Measurements from ENCODE around the gene SMIM17.

Gene SMIM17

GRCh38 chr19:56699552-56699951 is 56.6 kb downstream of the SMIM17 start:
- Histone ChIP-seq H3K27me3 (ENCODE audit: insufficient read depth, low read depth, severe bottlenecking) (peaks cover 17% of the 10 kb centered on the region), H3K36me3 (no peaks in the 10 kb centered on the region), H3K27ac (no peak overlapping the region), H3K9me3 (ENCODE audit: severe bottlenecking) (peaks cover 4% of the 10 kb centered on the region), H3K4me3 (ENCODE audit: low read depth, low read length) (no peak overlapping the region)
- DNase-seq: no peak
- TF ChIP-seq, protein P1, sequence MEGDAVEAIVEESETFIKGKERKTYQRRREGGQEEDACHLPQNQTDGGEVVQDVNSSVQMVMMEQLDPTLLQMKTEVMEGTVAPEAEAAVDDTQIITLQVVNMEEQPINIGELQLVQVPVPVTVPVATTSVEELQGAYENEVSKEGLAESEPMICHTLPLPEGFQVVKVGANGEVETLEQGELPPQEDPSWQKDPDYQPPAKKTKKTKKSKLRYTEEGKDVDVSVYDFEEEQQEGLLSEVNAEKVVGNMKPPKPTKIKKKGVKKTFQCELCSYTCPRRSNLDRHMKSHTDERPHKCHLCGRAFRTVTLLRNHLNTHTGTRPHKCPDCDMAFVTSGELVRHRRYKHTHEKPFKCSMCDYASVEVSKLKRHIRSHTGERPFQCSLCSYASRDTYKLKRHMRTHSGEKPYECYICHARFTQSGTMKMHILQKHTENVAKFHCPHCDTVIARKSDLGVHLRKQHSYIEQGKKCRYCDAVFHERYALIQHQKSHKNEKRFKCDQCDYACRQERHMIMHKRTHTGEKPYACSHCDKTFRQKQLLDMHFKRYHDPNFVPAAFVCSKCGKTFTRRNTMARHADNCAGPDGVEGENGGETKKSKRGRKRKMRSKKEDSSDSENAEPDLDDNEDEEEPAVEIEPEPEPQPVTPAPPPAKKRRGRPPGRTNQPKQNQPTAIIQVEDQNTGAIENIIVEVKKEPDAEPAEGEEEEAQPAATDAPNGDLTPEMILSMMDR (IDR thresholded peaks at IDR 0.05; ENCODE audit: low read depth, low read length): no peak

DNA sequence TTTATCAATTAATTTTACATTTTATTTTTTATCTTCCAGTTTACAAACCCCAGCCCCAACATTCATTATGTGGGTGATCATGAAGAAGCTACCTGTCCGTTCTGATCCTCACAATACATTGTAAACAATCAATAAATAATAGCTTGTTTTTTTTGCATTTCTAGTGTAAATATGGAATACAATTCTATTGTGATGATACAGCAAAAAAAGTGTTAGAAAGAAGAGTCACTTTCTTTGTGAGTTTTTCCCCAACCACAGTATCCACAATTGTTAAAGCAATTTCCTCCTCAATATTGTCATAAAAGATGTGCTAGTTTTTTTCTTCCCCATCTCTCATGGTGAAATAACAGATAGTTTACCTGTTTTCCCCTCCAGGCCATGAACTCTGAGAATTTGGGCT is 58.9 kb downstream of the SMIM17 start:
- no peaks in the 10 kb centered on the region for H3K36me3 ChIP-seq

DNA sequence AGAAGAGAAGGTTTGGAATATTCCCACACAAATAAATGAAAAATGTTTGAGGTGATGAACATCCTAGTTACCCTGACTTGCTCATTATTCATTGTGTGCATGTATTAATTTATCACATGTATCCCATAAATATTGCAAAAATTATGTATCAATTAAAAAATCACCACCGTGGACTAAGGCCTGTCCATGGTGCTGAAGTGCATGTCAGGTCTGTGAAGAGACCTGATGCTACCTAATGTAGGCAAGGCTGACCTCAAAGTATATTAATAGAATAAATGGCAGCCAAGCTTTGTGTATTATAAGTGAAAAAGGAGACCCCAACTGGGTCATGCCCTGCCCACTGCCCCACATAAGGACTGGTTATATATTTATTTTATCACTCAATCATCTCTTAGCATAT is 63.0 kb downstream of the SMIM17 start:
- H3K9me3 ChIP-seq (ENCODE audit: severe bottlenecking): peaks cover 4% of the 10 kb centered on the region
- no peaks in the 10 kb centered on the region for H3K36me3 ChIP-seq
- H3K27ac ChIP-seq: no peak overlapping the region
- no peak for DNase-seq
- peaks cover 19% of the 10 kb centered on the region for H3K27me3 ChIP-seq (ENCODE audit: insufficient read depth, low read depth, severe bottlenecking)
- TF ChIP-seq, protein P1 (IDR thresholded peaks at IDR 0.05; ENCODE audit: low read depth, low read length): no peak
- H3K4me3 ChIP-seq (ENCODE audit: low read depth, low read length): no peak overlapping the region

More for the DNA sequence above, 58.9 kb downstream of the SMIM17 start:
- peaks cover 24% of the 10 kb centered on the region for H3K27me3 ChIP-seq (ENCODE audit: insufficient read depth, low read depth, severe bottlenecking)
- H3K27ac ChIP-seq: no peak overlapping the region
- no peak overlapping the region for H3K4me3 ChIP-seq (ENCODE audit: low read depth, low read length)
- H3K9me3 ChIP-seq (ENCODE audit: severe bottlenecking): peaks cover 4% of the 10 kb centered on the region
- TF ChIP-seq, protein P1 (IDR thresholded peaks at IDR 0.05; ENCODE audit: low read depth, low read length): no peak
- no peak for DNase-seq
